ENCODE data around the gene SULT1A2. TPM values are rescaled to one million over a fixed set of nuclear protein-coding genes. Genes with fewer than 3 reads are reported as not detected.

Gene SULT1A2
- polyA plus RNA-seq, 1 of the 3 experiments (the other 2 are of a cell fraction) = 0.07 TPM

DNA sequence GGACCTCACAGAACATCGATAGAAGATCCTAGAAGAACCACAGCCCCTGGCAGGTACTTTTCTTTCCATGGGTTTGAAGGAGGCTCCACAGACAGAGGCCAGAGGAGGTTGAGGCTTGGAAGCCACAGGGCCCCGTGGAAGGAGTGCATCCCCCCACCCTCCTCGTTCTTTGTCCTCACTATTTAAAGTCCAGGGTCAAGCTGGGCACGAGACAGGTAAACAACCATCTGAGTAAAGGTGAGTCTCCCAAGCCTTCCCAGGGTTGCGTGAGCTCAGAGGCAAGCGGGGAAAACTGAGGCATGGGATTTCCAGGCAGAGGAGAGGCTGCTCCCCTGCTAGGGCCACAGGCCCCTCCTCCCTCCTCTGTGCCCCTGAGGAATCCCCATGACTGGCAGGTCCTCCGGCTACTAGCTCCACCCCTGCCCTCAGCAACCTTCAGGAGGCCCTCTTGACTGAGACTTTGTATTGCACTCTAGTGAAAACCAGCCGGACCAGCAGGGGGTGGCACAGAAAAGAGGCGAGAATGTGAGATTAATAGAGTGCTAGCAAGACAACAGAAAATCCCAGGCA lies 927 bp upstream of the SULT1A2 start:
- POLR2A ChIA-PET = no interaction called here

DNA sequence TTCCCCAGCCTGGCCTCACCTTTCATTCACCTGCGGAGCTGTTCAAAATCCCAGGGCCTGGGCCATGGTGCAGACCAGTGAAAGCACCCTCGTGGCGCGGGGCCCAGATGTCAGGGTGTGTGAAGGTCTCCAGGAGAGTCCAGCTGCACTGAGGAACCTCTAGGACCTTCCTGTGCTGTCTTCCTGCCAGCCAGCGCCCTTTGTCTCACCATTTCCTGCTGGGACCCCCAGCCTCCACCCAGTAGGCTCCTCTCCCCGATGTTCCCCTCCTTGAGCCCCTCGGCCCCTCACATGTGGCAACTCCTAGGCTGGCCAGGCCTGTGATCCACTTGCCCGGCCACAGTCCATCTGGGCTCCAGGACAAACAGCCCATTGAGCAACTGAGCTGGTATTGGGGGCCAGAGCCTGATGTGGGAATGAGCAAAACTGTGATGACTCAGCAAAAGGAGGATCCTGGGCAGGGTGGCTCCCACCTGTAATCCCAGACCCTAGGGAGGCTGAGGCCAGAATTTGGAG lies 677 bp downstream of the SULT1A2 start:
- H3K4me1 ChIP-seq (ENCODE audit: control insufficient read depth in 1 of 2, insufficient read depth in 2 of 2, low read depth in 1 of 2, low read length in 1 of 2) = no peaks in the 10 kb centered on the region
- H4K20me1 ChIP-seq (ENCODE audit: insufficient read depth) = no peaks in the 10 kb centered on the region
- H3K27me3 ChIP-seq (ENCODE audit: insufficient read depth) = no peaks in the 10 kb centered on the region
- no peaks in the 10 kb centered on the region for H3K9me3 ChIP-seq
- TF ChIP-seq TCF12 (IDR thresholded peaks at IDR 0.05) (no peak), YY1 (IDR thresholded peaks at IDR 0.05; ENCODE audit: low read depth) (no peak), RXRA (IDR thresholded peaks at IDR 0.05; ENCODE audit: borderline replicate concordance, low read depth) (no peak), SIN3A (IDR thresholded peaks at IDR 0.05; ENCODE audit: borderline replicate concordance, low read depth, low read length) (no peak), GABPA (IDR thresholded peaks at IDR 0.05; ENCODE audit: low read depth) (no peak), NRF1 (IDR thresholded peaks at IDR 0.05; ENCODE audit: low read depth, low read length) (no peak), GATA2 (CRISPR knock-in tag; IDR thresholded peaks at IDR 0.05) (no peak), EP300 (IDR thresholded peaks at IDR 0.05; ENCODE audit: borderline replicate concordance in 1 of 2, low read depth in 1 of 2, low read length in 1 of 2) (no peak), EZH2phosphoT487 (IDR thresholded peaks at IDR 0.05; ENCODE audit: borderline replicate concordance, low read depth) (no peak), CHD2 (IDR thresholded peaks at IDR 0.05; ENCODE audit: low read length, partially characterized antibody) (no peak), MEF2A (IDR thresholded peaks at IDR 0.05; ENCODE audit: borderline replicate concordance, low read depth) (no peak), JUND (IDR thresholded peaks at IDR 0.05) (no peak), TAF1 (IDR thresholded peaks at IDR 0.05; ENCODE audit: borderline replicate concordance, low read depth, low read length) (no peak)
- TF ChIP-seq, protein P1, sequence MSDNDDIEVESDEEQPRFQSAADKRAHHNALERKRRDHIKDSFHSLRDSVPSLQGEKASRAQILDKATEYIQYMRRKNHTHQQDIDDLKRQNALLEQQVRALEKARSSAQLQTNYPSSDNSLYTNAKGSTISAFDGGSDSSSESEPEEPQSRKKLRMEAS (IDR thresholded peaks at IDR 0.05; ENCODE audit: low read depth) = no peak
- TF ChIP-seq, protein P2, sequence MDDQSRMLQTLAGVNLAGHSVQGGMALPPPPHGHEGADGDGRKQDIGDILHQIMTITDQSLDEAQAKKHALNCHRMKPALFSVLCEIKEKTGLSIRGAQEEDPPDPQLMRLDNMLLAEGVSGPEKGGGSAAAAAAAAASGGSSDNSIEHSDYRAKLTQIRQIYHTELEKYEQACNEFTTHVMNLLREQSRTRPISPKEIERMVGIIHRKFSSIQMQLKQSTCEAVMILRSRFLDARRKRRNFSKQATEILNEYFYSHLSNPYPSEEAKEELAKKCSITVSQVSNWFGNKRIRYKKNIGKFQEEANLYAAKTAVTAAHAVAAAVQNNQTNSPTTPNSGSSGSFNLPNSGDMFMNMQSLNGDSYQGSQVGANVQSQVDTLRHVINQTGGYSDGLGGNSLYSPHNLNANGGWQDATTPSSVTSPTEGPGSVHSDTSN (IDR thresholded peaks at IDR 0.05) = no peak
- TF ChIP-seq, protein P3, sequence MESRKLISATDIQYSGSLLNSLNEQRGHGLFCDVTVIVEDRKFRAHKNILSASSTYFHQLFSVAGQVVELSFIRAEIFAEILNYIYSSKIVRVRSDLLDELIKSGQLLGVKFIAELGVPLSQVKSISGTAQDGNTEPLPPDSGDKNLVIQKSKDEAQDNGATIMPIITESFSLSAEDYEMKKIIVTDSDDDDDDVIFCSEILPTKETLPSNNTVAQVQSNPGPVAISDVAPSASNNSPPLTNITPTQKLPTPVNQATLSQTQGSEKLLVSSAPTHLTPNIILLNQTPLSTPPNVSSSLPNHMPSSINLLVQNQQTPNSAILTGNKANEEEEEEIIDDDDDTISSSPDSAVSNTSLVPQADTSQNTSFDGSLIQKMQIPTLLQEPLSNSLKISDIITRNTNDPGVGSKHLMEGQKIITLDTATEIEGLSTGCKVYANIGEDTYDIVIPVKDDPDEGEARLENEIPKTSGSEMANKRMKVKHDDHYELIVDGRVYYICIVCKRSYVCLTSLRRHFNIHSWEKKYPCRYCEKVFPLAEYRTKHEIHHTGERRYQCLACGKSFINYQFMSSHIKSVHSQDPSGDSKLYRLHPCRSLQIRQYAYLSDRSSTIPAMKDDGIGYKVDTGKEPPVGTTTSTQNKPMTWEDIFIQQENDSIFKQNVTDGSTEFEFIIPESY (IDR thresholded peaks at IDR 0.05; ENCODE audit: borderline replicate concordance, low read depth) = no peak
- TF ChIP-seq, protein P4, sequence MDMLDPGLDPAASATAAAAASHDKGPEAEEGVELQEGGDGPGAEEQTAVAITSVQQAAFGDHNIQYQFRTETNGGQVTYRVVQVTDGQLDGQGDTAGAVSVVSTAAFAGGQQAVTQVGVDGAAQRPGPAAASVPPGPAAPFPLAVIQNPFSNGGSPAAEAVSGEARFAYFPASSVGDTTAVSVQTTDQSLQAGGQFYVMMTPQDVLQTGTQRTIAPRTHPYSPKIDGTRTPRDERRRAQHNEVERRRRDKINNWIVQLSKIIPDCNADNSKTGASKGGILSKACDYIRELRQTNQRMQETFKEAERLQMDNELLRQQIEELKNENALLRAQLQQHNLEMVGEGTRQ (IDR thresholded peaks at IDR 0.05; ENCODE audit: borderline replicate concordance, low read depth, low read length) = no peak
- TF ChIP-seq, protein P5, sequence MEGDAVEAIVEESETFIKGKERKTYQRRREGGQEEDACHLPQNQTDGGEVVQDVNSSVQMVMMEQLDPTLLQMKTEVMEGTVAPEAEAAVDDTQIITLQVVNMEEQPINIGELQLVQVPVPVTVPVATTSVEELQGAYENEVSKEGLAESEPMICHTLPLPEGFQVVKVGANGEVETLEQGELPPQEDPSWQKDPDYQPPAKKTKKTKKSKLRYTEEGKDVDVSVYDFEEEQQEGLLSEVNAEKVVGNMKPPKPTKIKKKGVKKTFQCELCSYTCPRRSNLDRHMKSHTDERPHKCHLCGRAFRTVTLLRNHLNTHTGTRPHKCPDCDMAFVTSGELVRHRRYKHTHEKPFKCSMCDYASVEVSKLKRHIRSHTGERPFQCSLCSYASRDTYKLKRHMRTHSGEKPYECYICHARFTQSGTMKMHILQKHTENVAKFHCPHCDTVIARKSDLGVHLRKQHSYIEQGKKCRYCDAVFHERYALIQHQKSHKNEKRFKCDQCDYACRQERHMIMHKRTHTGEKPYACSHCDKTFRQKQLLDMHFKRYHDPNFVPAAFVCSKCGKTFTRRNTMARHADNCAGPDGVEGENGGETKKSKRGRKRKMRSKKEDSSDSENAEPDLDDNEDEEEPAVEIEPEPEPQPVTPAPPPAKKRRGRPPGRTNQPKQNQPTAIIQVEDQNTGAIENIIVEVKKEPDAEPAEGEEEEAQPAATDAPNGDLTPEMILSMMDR (IDR thresholded peaks at IDR 0.05) = no peak
- CTCF ChIA-PET = interaction anchor here (0.6 kb wide), 1 partner anchor 51 kb away, joined by 3 read pairs; no protein-coding TSS in a partner anchor
- no peak for DNase-seq
- H3K9ac ChIP-seq = no peak overlapping the region
- no peak overlapping the region for H3K4me3 ChIP-seq (ENCODE audit: low read depth in 2 of 2, low read length in 1 of 2)
- no peak overlapping the region for H3K27ac ChIP-seq (ENCODE audit: low read depth in 2 of 2, low read length in 1 of 2)
- no peak overlapping the region for H2AFZ ChIP-seq (ENCODE audit: low read depth)
- no peaks in the 10 kb centered on the region for H3K79me2 ChIP-seq (ENCODE audit: insufficient read depth)
- no peaks in the 10 kb centered on the region for H3F3A ChIP-seq (replicated peaks; ENCODE audit: insufficient read depth)
- H3K4me2 ChIP-seq = no peak overlapping the region
- POLR2A ChIA-PET = no interaction called here
- H3K36me3 ChIP-seq (replicated peaks in 1 of 2; ENCODE audit: control insufficient read depth in 1 of 2, insufficient read depth in 2 of 2, low read length in 1 of 2) = no peaks in the 10 kb centered on the region
- H3K9me2 ChIP-seq = no peaks in the 10 kb centered on the region
- 63% methylated on average over 8 of the region's 8 CpGs for WGBS (ENCODE audit: low lambda C conversion rate)

More for the DNA sequence above, 927 bp upstream of the SULT1A2 start:
- Histone ChIP-seq H2AFZ (ENCODE audit: low read depth) (no peak overlapping the region), H3K4me3 (ENCODE audit: low read depth in 2 of 2, low read length in 1 of 2) (no peak overlapping the region), H3K4me1 (ENCODE audit: control insufficient read depth in 1 of 2, insufficient read depth in 2 of 2, low read depth in 1 of 2, low read length in 1 of 2) (no peaks in the 10 kb centered on the region), H3K27me3 (ENCODE audit: insufficient read depth) (no peaks in the 10 kb centered on the region), H4K20me1 (ENCODE audit: insufficient read depth) (no peaks in the 10 kb centered on the region), H3K36me3 (replicated peaks in 1 of 2; ENCODE audit: control insufficient read depth in 1 of 2, insufficient read depth in 2 of 2, low read length in 1 of 2) (no peaks in the 10 kb centered on the region), H3K4me2 (no peak overlapping the region), H3K9me3 (no peaks in the 10 kb centered on the region), H3K27ac (ENCODE audit: low read depth in 2 of 2, low read length in 1 of 2) (no peak overlapping the region), H3K9ac (no peak overlapping the region), H3F3A (replicated peaks; ENCODE audit: insufficient read depth) (no peaks in the 10 kb centered on the region), H3K9me2 (no peaks in the 10 kb centered on the region), H3K79me2 (ENCODE audit: insufficient read depth) (no peaks in the 10 kb centered on the region)
- CTCF ChIA-PET = no interaction called here
- no peak for DNase-seq
- no peak for TF ChIP-seq RCOR1 (IDR thresholded peaks at IDR 0.05; ENCODE audit: low read length)
- no peak for TF ChIP-seq ELF1 (IDR thresholded peaks at IDR 0.05)
- no peak for TF ChIP-seq MEF2A (IDR thresholded peaks at IDR 0.05; ENCODE audit: borderline replicate concordance, low read depth)
- WGBS (ENCODE audit: low lambda C conversion rate) = 68% methylated on average over 9 of the region's 9 CpGs

Data from SK-N-SH (cell line).